IMR-90 (cell line): ENCODE measurements around the gene LIN52. TPM values are rescaled to one million over a fixed set of nuclear protein-coding genes. Genes with fewer than 3 reads are reported as not detected.

Experiments
- ATAC-seq: fragments of 200-7000 bp; cut with Tn5 transposase; 2 replicates; pipeline ENCODE4 v1.9.1; 2020; ENCODE audit warnings: low read depth, mild to moderate bottlenecking, moderate library complexity
- BruUV-seq: library from RNA; stranded (reverse); fragments of 400-500 nt; replicated peaks from 2 replicates; lab custom pipeline; 2021; lab: Mats Ljungman, UMichigan
- CTCF ChIA-PET: fragments of 300-600 bp; formaldehyde crosslinking; extraction: SDS; loops from one replicate; lab custom pipeline; 2021; ENCODE audit warnings: antibody characterized with exemption; lab: Yijun Ruan, JAX
- POLR2A ChIA-PET: fragments of 300-600 bp; sonication (Branson Sonifier 250); formaldehyde crosslinking; loops from one replicate; lab custom pipeline; 2022; ENCODE audit warnings: antibody characterized with exemption; ENCODE audit not compliant: unreplicated experiment; lab: Charles Lee
- DNase-seq: peaks from one replicate; pipeline ENCODE4 v3.0.0; 2013
- H2AFZ ChIP-seq: replicated peaks from 2 replicates; pipeline ENCODE3; 2013; ENCODE audit warnings: low read length, mild to moderate bottlenecking; ENCODE audit not compliant: poor library complexity
- H2AK5ac ChIP-seq: 2 replicates; pipeline ENCODE4 v1.6.1; 2013; ENCODE audit warnings: low read depth, low read length, inconsistent platforms
- H2AK9ac ChIP-seq: replicated peaks from 2 replicates; pipeline ENCODE3; 2013; ENCODE audit warnings: mild to moderate bottlenecking, low read depth, low read length, moderate library complexity; ENCODE audit not compliant: poor library complexity
- H2BK120ac ChIP-seq: 2 replicates; pipeline ENCODE4 v1.6.1; 2013; ENCODE audit warnings: low read depth, low read length, inconsistent platforms
- H2BK15ac ChIP-seq: 3 replicates; pipeline ENCODE4 v1.6.1; 2013; ENCODE audit warnings: low read depth, low read length, inconsistent platforms
- H2BK20ac ChIP-seq: 2 replicates; pipeline ENCODE4 v1.6.1; 2013; ENCODE audit warnings: low read depth, mild to moderate bottlenecking, inconsistent platforms, low read length, moderate library complexity
- H2BK5ac ChIP-seq: 2 replicates; pipeline ENCODE4 v1.6.1; 2013; ENCODE audit warnings: mild to moderate bottlenecking, low read depth, low read length, inconsistent platforms; ENCODE audit not compliant: poor library complexity, severe bottlenecking
- H3K14ac ChIP-seq: replicated peaks from 2 replicates; pipeline ENCODE4 v1.6.1; 2013; ENCODE audit warnings: low read depth, low read length, inconsistent platforms
- H3K18ac ChIP-seq: 2 replicates; pipeline ENCODE4 v1.6.1; 2013; ENCODE audit warnings: low read depth, low read length, control low read depth
- H3K23ac ChIP-seq: 2 replicates; pipeline ENCODE4 v1.6.1; 2013; ENCODE audit warnings: low read depth, low read length, inconsistent platforms
- H3K27ac ChIP-seq: 2 replicates; pipeline ENCODE4 v1.5.1; 2013; ENCODE audit warnings: mild to moderate bottlenecking, control low read depth, low read length; ENCODE audit not compliant: insufficient read depth
- H3K27me3 ChIP-seq: 2 replicates; pipeline ENCODE4 v1.6.1; 2013; ENCODE audit warnings: low read length; ENCODE audit not compliant: control insufficient read depth, insufficient read depth
- H3K36me3 ChIP-seq: 2 replicates; pipeline ENCODE4 v1.6.1; 2013; ENCODE audit warnings: low read length, mixed read lengths; ENCODE audit not compliant: control insufficient read depth, insufficient read depth
- H3K4ac ChIP-seq: 2 replicates; pipeline ENCODE4 v1.6.1; 2013; ENCODE audit warnings: low read depth, low read length, inconsistent platforms
- H3K4me1 ChIP-seq: 2 replicates; pipeline ENCODE4 v1.6.1; 2013; ENCODE audit warnings: low read length, mixed read lengths; ENCODE audit not compliant: control insufficient read depth, insufficient read depth
- H3K4me2 ChIP-seq: 2 replicates; pipeline ENCODE4 v1.6.1; 2013; ENCODE audit warnings: low read depth, mild to moderate bottlenecking, control low read depth, low read length, moderate library complexity
- H3K4me3 ChIP-seq: 2 replicates; pipeline ENCODE4 v1.5.1; 2013; ENCODE audit warnings: low read depth, mild to moderate bottlenecking, control low read depth, low read length, moderate library complexity; ENCODE audit not compliant: insufficient read depth
- H3K56ac ChIP-seq: 2 replicates; pipeline ENCODE4 v1.6.1; 2013; ENCODE audit warnings: low read length, inconsistent platforms; ENCODE audit not compliant: insufficient read depth; ENCODE audit errors: extremely low read depth
- H3K79me1 ChIP-seq, 2 experiments: 2 replicates each; pipeline ENCODE4 v1.6.1; 2013; ENCODE audit warnings: low read length in 2 of 2, inconsistent platforms in 1 of 2, low read depth in 1 of 2
- H3K9ac ChIP-seq: 2 replicates; pipeline ENCODE4 v1.6.1; 2013; ENCODE audit warnings: low read depth, low read length, control low read depth
- H3K9me1 ChIP-seq: 2 replicates; pipeline ENCODE4 v1.6.1; 2013; ENCODE audit warnings: low read length, inconsistent platforms; ENCODE audit not compliant: insufficient read depth
- H3K9me3 ChIP-seq: 2 replicates; pipeline ENCODE4 v1.6.1; 2013; ENCODE audit warnings: low read length; ENCODE audit not compliant: control insufficient read depth, insufficient read depth
- H4K20me1 ChIP-seq: 2 replicates; pipeline ENCODE4 v1.6.1; 2013; ENCODE audit warnings: low read length, inconsistent platforms; ENCODE audit not compliant: insufficient read depth
- H4K5ac ChIP-seq: 2 replicates; pipeline ENCODE4 v1.6.1; 2013; ENCODE audit warnings: mild to moderate bottlenecking, low read depth, low read length, control low read depth
- H4K8ac ChIP-seq, 2 experiments: 2 replicates each; pipeline ENCODE4 v1.6.1; 2013; ENCODE audit warnings: low read depth in 2 of 2, low read length in 2 of 2, control low read depth in 1 of 2, inconsistent platforms in 1 of 2
- H4K91ac ChIP-seq: 2 replicates; pipeline ENCODE4 v1.6.1; 2013; ENCODE audit warnings: low read depth, low read length, inconsistent platforms; ENCODE audit not compliant: insufficient read depth
- NFE2L2 ChIP-seq: fragments of 150-350 bp; IDR thresholded peaks from 2 replicates; pipeline ENCODE4 v1.6.1; 2016; ENCODE audit warnings: low read depth, mild to moderate bottlenecking, low read length
- WGBS, 2 experiments: methylation state at CpG; one replicate each; pipeline versions ENCODE4 v1.1.5 to v1.1.7; 2013; ENCODE audit warnings: missing lambda C conversion rate in 2 of 2; ENCODE audit not compliant: insufficient read length in 1 of 2; ENCODE audit errors: extremely low coverage in 2 of 2; 5-methylcytosine and 5-hydroxymethylcytosine counted together
- dilution Hi-C: fragments of 300-500 bp; cut with HindIII; formaldehyde crosslinking; loops from one replicate; pipeline ENCODE4 v1.14.3; 2018; ENCODE audit warnings: low sequenced_read_pairs; ENCODE audit not compliant: unreplicated experiment
- in situ Hi-C: fragments of 300-500 bp; cut with MboI; formaldehyde crosslinking; loops from 3 replicates; pipeline ENCODE4 v1.14.3; 2019; ENCODE audit warnings: low sequenced_read_pairs, inconsistent platforms, mixed read lengths
- intact Hi-C: fragments of 100-400 bp; cut with micrococcal nuclease; formaldehyde crosslinking; loops from 2 replicates; pipeline ENCODE4 v1.10.0; 2022
- polyA plus RNA-seq, 3 experiments: library from polyadenylated mRNA; depleted of rRNA; stranded (reverse); fragments of >200 nt; gene quantifications; 2 replicates each; pipeline ENCODE4 v1.2.3, GENCODE V29; 2012; ENCODE audit warnings: low replicate concordance in 1 of 3
- total RNA-seq: library from RNA; depleted of rRNA; stranded (reverse); fragments of >200 nt; gene quantifications from 2 replicates; pipeline ENCODE4 v1.2.3, GENCODE V29; 2012
- TF ChIP-seq, protein P1 (sequence below): conservative IDR thresholded peaks from 2 replicates; pipeline ENCODE4 v1.5.1; 2012; ENCODE audit warnings: mild to moderate bottlenecking, low read depth, low read length, improper control_type of control experiment

Gene LIN52
- total and polyA plus RNA-seq, 2 of the 4 experiments (the other 2 are of a cell fraction) = 6.1 to 11.5 TPM

DNA sequence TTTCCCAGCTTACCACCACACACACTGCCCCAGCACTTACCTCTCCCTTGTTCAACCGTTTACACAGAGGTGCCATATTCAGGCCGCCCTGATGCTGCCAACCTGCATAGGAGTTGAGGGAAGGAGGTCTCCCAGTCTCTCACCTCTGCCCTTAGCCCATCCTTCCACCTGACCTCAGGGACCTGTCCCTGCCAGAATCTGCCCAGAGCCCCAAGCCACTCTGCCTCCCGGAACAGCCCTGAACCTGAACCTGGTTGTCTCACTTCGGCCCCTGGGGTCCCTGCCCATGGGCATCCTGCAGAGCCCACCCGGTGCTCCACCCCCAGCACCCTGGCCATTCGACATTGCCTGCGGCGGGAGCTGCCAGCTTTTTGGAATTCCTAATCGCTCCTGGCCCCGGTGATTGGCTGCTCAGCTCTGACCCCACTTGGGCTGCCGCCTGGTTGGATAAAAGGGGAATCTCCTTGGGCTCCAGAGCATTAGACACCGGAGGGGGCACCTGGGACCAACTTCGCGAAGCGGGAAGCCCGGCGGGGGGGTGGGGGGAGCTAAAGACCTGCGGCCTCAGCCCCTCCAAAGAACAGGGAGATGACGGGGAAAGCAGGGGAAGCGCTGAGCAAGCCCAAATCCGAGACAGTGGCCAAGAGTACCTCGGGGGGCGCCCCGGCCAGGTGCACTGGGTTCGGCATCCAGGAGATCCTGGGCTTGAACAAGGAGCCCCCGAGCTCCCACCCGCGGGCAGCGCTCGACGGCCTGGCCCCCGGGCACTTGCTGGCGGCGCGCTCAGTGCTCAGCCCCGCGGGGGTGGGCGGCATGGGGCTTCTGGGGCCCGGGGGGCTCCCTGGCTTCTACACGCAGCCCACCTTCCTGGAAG lies 154.5 kb downstream of the LIN52 start, which contains the start of gene VSX2:
TSS of gene VSX2 (plus strand) at position 476 of the 874 bp plus-strand sequence. CDS start at position 589, 113 bp downstream.
- intact Hi-C loops = no loop called here
- no peak within 1 kb of the TSS for H3K4me3 ChIP-seq
- H2BK120ac ChIP-seq = no peak within 1 kb of the TSS
- dilution Hi-C loops = no loop called here
- H3K27ac ChIP-seq = no peak within 1 kb of the TSS
- H3K27me3 ChIP-seq = peaks cover 85% of the 10 kb centered on the region
- H3K4ac ChIP-seq = no peak within 1 kb of the TSS
- ATAC-seq (no peak), DNase-seq (no peak)
- H3K9me1 ChIP-seq = no peaks in the 10 kb centered on the region
- H4K5ac ChIP-seq = no peak within 1 kb of the TSS
- peak within 1 kb of the TSS; percentile 45 for H2AK9ac ChIP-seq
- H3K36me3 ChIP-seq = no peaks in the 10 kb centered on the region
- no peak within 1 kb of the TSS for H3K23ac ChIP-seq
- no peak within 1 kb of the TSS for H4K91ac ChIP-seq
- no peaks in the 10 kb centered on the region for H3K79me1 ChIP-seq
- H3K9me3 ChIP-seq = peaks cover 8% of the 10 kb centered on the region; the same call in 1 of the 2 replicates
- TF ChIP-seq, protein P1, sequence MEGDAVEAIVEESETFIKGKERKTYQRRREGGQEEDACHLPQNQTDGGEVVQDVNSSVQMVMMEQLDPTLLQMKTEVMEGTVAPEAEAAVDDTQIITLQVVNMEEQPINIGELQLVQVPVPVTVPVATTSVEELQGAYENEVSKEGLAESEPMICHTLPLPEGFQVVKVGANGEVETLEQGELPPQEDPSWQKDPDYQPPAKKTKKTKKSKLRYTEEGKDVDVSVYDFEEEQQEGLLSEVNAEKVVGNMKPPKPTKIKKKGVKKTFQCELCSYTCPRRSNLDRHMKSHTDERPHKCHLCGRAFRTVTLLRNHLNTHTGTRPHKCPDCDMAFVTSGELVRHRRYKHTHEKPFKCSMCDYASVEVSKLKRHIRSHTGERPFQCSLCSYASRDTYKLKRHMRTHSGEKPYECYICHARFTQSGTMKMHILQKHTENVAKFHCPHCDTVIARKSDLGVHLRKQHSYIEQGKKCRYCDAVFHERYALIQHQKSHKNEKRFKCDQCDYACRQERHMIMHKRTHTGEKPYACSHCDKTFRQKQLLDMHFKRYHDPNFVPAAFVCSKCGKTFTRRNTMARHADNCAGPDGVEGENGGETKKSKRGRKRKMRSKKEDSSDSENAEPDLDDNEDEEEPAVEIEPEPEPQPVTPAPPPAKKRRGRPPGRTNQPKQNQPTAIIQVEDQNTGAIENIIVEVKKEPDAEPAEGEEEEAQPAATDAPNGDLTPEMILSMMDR = no peak
- no peak for TF ChIP-seq NFE2L2
- BruUV-seq = no TSS peak
- no peak within 1 kb of the TSS for H3K56ac ChIP-seq
- no peak within 1 kb of the TSS for H2AK5ac ChIP-seq
- in situ Hi-C loops = no loop called here
- no peak within 1 kb of the TSS for H3K4me2 ChIP-seq
- H3K18ac ChIP-seq = no peak within 1 kb of the TSS
- H3K14ac ChIP-seq = no peak within 1 kb of the TSS
- no peak within 1 kb of the TSS for H2BK5ac ChIP-seq
- no peak within 1 kb of the TSS for H2BK15ac ChIP-seq
- H4K8ac ChIP-seq = no peak within 1 kb of the TSS
- H2AFZ ChIP-seq = peak within 1 kb of the TSS; percentile 49
- ChIA-PET POLR2A (no interaction called here), CTCF (no interaction called here)
- no peak within 1 kb of the TSS for H2BK20ac ChIP-seq
- WGBS, 2 experiments = 5% methylated on average over 24 of the region's 40 CpGs; no CpG with 5 or more reads in 1 of the 2 experiments
- H4K20me1 ChIP-seq = peaks cover 28% of the 10 kb centered on the region
- no peak within 1 kb of the TSS for H3K9ac ChIP-seq
- H3K4me1 ChIP-seq = no peaks in the 10 kb centered on the region
